ENCODE measurements around the gene MPV17. TPM values are rescaled to one million over a fixed set of nuclear protein-coding genes. Genes with fewer than 3 reads are reported as not detected.

Gene MPV17
- total RNA-seq, 1 donor from 2014 or later = 84.5 TPM

GRCh38 chr2:27264253-27264752 lies 58.6 kb downstream of the MPV17 start:
- Mint-ChIP-seq H3K36me3 (ENCODE audit: low read depth) (peaks cover 3% of the 10 kb centered on the region), H3K4me3 (peak overlapping the region; percentile 88), H3K27ac (ENCODE audit: unreplicated experiment) (no peak overlapping the region), H3K4me1 (peaks cover 15% of the 10 kb centered on the region), H3K9me3 (no peaks in the 10 kb centered on the region), H3K27me3 (ENCODE audit: low read depth) (peaks cover 26% of the 10 kb centered on the region)
- DNase-seq (ENCODE audit: low read depth, low spot score) = no peak
- TF ChIP-seq CTCF (conservative IDR thresholded peaks at IDR 0.05) = no peak

DNA sequence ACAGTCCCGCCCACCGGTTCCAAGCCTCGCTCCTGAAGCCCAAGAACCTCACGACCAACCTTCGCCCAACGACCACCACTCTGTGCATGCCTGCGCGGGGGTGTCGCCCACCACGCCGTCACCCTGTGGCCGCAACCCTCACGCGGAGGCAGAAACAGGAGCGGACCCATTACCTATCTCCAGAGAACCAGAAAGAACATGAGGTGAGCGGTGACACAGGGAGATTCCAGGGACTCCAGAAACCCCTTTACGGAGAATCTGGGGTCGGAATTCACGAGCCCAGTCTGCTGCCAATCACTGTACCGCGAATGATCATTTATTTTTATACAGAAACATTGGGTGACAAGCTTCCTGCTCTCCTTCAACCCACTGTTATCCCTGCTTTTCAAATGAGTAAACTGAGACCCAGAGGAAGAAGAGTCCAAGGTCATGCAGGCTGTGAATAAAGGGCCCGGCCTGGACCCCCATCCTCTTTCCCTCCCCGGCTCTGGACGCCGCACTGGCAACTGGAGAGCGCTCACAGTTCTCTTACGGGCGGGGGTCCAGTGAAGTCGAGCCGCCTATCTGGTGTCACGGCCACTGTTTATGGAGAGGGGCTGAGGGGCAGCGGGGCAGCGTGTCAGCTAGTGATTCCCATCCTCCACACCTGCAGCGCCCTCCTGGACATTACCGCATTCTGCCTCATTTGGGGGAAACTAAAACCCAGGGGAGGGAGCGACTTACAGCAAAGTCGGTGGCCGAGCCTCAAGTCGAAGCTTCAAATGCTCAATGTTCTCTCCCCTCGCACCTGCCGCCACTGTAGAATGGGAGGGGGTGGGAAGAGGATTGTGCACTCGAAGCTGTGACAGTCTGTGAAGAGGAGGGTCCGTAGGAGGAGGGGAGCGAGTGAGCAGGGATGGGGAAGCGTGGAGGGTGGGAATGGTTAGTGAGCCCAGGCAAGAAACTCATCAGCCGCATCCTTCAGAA lies 59.3 kb downstream of the MPV17 start:
- Mint-ChIP-seq H3K9me3 (no peaks in the 10 kb centered on the region), H3K36me3 (ENCODE audit: low read depth) (peaks cover 3% of the 10 kb centered on the region), H3K4me3 (peak overlapping the region; percentile 88), H3K27me3 (ENCODE audit: low read depth) (peaks cover 31% of the 10 kb centered on the region), H3K4me1 (peaks cover 15% of the 10 kb centered on the region), H3K27ac (ENCODE audit: unreplicated experiment) (no peak overlapping the region)
- TF ChIP-seq CTCF (conservative IDR thresholded peaks at IDR 0.05) = no peak
- DNase-seq (ENCODE audit: low read depth, low spot score) = no peak

- Mint-ChIP-seq H3K4me1 (peaks cover 15% of the 10 kb centered on the region), H3K36me3 (ENCODE audit: low read depth) (peaks cover 3% of the 10 kb centered on the region), H3K9me3 (no peaks in the 10 kb centered on the region), H3K4me3 (peak within 1 kb of the TSS; percentile 88), H3K27me3 (ENCODE audit: low read depth) (peaks cover 38% of the 10 kb centered on the region), H3K27ac (ENCODE audit: unreplicated experiment) (no peak within 1 kb of the TSS)
- DNase-seq (ENCODE audit: low read depth, low spot score) = peak; percentile 33
- TF ChIP-seq CTCF (conservative IDR thresholded peaks at IDR 0.05) = no peak
Observed at GRCh38 chr2:27262379-27263286, 60.3 kb downstream of the MPV17 start, which contains the start of gene SLC30A3. TSS of gene SLC30A3 (minus strand) at chr2:27263047. CDS start at chr2:27262906, 141 bp downstream.

- H3K4me1 Mint-ChIP-seq = peaks cover 15% of the 10 kb centered on the region
- H3K4me3 Mint-ChIP-seq = peak overlapping the region; percentile 77
- H3K27me3 Mint-ChIP-seq (ENCODE audit: low read depth) = peaks cover 44% of the 10 kb centered on the region
- H3K27ac Mint-ChIP-seq (ENCODE audit: unreplicated experiment) = no peak overlapping the region
- peaks cover 3% of the 10 kb centered on the region for H3K36me3 Mint-ChIP-seq (ENCODE audit: low read depth)
- no peaks in the 10 kb centered on the region for H3K9me3 Mint-ChIP-seq
- TF ChIP-seq CTCF (conservative IDR thresholded peaks at IDR 0.05) = no peak
- DNase-seq (ENCODE audit: low read depth, low spot score) = no peak
Observed at GRCh38 chr2:27261926-27262298, 61.0 kb downstream of the MPV17 start.

DNA sequence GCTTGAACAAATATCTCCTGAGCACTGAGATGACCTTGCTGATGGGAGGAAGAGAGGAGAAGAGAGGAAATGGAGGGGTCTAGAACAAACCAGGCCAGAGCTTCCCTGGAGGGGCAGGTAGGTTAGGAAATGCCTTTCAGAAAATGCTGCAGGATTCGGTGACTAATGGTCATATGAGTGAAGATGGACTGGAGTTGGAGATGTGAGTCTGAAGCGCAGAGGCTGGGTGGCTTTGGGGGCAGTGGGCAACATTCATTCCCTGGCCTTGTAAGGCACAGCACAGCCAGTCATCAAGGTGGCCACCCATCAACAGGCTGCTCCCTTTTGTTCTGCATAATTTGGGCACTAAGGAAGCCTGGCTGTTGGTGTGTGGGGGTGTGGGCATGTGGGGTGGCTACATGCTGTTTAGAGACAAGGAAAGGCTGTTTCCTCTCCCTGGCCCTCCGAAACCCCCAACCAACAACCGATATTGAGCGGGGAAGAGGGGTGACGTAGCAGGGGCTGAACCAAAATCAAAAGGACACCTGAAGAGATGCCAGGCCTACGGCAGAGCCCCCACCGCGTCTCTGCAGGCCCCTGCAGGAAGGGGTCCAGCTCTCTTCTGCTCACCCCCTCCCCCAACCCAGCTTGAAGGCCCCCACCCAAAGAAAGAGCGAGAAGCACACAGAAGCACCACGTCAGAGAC lies 61.5 kb downstream of the MPV17 start:
- Mint-ChIP-seq H3K9me3 (no peaks in the 10 kb centered on the region), H3K27ac (ENCODE audit: unreplicated experiment) (no peak overlapping the region), H3K27me3 (ENCODE audit: low read depth) (peaks cover 50% of the 10 kb centered on the region), H3K4me3 (peak overlapping the region; percentile 77), H3K36me3 (ENCODE audit: low read depth) (peaks cover 3% of the 10 kb centered on the region), H3K4me1 (peaks cover 15% of the 10 kb centered on the region)
- DNase-seq (ENCODE audit: low read depth, low spot score) = no peak
- no peak for TF ChIP-seq CTCF (conservative IDR thresholded peaks at IDR 0.05)

Data from neural crest cell (in vitro differentiated cells).